Hepatocyte (in vitro differentiated cells): ENCODE data around the gene CEP85.

Experiments used
- CTCF ChIP-seq: fragments of 200-600 bp; sonication (generic); IDR thresholded peaks from 2 replicates; pipeline ENCODE4 v1.5.1; 2016; ENCODE audit warnings: antibody characterized with exemption, mild to moderate bottlenecking; ENCODE audit not compliant: poor library complexity
- EZH2 ChIP-seq: fragments of 200-600 bp; sonication (generic); IDR thresholded peaks from 2 replicates; pipeline ENCODE4 v1.6.1; 2016; ENCODE audit warnings: antibody characterized with exemption, mild to moderate bottlenecking, borderline replicate concordance

GRCh38 chr1:26220199-26220912 lies 13.6 kb upstream of the CEP85 start:
- TF ChIP-seq CTCF (no peak), EZH2 (no peak)
